LNCaP clone FGC (cell line): ENCODE data around the gene HMCN2.

Experiments used
- DNase-seq: peaks from one replicate; pipeline ENCODE4 v3.0.0-alpha.2; 2011; ENCODE audit warnings: low read depth
- H3K4me3 ChIP-seq: 2 replicates; pipeline ENCODE4 v1.5.1; 2011; ENCODE audit warnings: mild to moderate bottlenecking, low read depth, low read length, control low read depth
- CTCF ChIP-seq: IDR thresholded peaks from 2 replicates; pipeline ENCODE4 v1.5.1; 2012; ENCODE audit warnings: mild to moderate bottlenecking; ENCODE audit not compliant: control insufficient read depth, insufficient read depth; ENCODE audit errors: extremely low read depth

Gene HMCN2

DNA sequence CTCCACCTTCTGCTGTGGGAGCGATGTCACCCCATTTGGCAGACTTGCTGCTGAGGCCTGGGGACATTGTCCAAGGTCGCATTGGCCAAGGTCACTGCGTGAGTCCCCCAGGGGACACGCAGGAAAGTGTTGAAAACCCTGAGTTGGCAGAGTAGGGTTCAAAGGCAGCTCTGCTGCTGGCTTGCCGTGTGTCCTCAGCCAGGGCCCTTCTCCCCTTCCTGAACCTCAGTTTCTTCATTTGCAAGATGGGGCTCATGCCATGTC lies 193.2 kb downstream of the HMCN2 start:
- H3K4me3 ChIP-seq = no peak overlapping the region
- DNase-seq = no peak
- TF ChIP-seq CTCF = no peak

DNA sequence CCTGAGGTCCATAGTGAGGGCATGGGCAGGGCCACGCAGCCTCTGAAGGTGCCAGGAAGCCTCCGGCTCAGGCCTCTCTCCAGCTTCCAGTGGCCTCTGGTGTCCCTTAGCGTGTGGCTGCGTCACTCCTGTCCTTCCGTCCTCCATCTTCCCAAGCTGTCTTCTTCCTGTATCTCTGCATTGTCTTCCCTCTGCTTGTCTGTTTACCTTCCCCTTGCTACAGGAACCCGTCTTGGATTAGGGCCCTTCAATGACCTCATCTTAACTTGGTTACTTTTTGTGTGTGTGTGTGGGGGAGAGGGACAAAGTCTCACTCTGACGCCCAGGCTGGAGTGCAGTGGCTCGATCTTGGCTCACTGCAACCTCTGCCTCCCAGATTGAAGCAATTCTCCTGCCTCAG lies 193.6 kb downstream of the HMCN2 start:
- H3K4me3 ChIP-seq = no peak overlapping the region
- no peak for TF ChIP-seq CTCF
- peak; percentile 64 for DNase-seq

- no peak overlapping the region for H3K4me3 ChIP-seq
- DNase-seq = no peak
- no peak for TF ChIP-seq CTCF
These were observed 194.5 kb downstream of the HMCN2 start for GRCh38 chr9:130459941-130460669.

GRCh38 chr9:130461218-130461630 lies 195.7 kb downstream of the HMCN2 start:
- no peak for DNase-seq
- TF ChIP-seq CTCF = peak; percentile 90

GRCh38 chr9:130461731-130462130 lies 196.2 kb downstream of the HMCN2 start:
- DNase-seq = no peak
- no peak for TF ChIP-seq CTCF
- H3K4me3 ChIP-seq = no peak overlapping the region

More at GRCh38 chr9:130461218-130461630, 195.7 kb downstream of the HMCN2 start:
- no peak overlapping the region for H3K4me3 ChIP-seq

DNA sequence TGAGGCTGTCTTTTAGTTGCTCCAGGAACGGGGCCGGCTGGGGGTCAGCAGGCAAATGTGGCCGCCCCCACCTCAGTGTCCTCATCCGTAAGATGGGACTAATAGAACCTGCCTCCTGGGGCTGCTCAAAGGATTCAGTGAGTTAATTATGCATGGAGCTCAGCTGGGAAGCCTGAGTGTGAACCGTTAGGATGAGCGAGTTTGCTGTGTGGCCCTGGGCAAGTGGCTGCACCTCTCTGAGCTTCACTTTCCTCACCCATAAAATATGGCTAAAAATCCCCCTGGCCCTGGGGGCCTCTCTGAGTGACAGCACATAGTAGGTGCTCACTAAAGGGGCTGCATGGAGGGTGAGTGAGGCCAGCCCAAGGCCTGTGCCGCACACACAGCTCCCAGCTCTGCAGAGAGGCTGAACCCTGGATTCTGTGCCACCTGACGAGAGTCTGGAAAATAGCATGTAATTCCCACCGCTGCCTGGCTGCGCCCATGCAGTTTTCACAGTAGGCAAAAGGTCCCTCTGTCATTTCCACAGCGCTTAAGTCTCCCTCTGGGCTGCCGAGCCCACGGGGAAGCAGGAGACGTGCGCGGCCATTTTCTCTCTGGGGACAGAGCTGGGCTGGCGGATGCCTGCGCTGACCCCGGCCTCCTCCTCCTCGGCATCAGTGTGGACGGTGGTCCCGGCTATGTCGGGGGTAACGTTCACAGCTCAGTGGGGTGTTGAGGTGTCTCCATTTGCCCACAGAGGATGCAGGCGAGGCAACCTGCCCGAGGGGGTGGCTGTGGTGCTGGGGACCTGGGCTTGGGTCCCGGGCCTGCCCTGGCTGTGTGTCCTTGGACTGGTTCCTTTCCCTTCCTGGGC lies 197.4 kb downstream of the HMCN2 start:
- DNase-seq = no peak
- H3K4me3 ChIP-seq = no peak overlapping the region
- TF ChIP-seq CTCF = no peak
